PC-9 (cell line): ENCODE results near the gene LBR.

Experiments used
- EZH2 ChIP-seq: fragments of 200-600 bp; sonication (generic); IDR thresholded peaks from 2 replicates; pipeline ENCODE4 v1.8.0; 2017; ENCODE audit warnings: antibody characterized with exemption, low read depth
- TF ChIP-seq, protein P1 (sequence below): fragments of 200-600 bp; sonication (generic); conservative IDR thresholded peaks from 2 replicates; pipeline ENCODE4 v1.6.1; 2017; ENCODE audit warnings: mixed run types, antibody characterized with exemption, mild to moderate bottlenecking, moderate library complexity

DNA sequence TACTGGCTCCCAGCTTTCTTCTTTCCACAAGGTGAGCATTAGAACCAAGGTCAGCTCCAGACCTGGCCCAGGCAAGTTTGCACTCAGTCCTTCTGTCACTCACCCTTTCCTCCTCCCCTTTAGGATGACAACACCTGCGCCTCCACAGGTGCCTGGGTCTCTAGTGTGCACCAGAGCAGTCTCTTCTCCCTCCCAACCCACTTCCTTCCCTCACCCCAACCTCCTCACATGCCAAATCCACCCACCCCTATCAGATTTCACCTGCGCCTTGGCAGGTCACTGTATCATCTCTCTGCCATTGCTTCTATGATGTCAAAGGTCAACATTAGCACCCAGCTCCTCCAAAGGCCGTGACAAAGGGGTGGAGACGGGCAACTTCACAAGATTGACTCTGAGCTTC is 38.0 kb downstream of the LBR start:
- no peak for TF ChIP-seq EZH2
- TF ChIP-seq, protein P1, sequence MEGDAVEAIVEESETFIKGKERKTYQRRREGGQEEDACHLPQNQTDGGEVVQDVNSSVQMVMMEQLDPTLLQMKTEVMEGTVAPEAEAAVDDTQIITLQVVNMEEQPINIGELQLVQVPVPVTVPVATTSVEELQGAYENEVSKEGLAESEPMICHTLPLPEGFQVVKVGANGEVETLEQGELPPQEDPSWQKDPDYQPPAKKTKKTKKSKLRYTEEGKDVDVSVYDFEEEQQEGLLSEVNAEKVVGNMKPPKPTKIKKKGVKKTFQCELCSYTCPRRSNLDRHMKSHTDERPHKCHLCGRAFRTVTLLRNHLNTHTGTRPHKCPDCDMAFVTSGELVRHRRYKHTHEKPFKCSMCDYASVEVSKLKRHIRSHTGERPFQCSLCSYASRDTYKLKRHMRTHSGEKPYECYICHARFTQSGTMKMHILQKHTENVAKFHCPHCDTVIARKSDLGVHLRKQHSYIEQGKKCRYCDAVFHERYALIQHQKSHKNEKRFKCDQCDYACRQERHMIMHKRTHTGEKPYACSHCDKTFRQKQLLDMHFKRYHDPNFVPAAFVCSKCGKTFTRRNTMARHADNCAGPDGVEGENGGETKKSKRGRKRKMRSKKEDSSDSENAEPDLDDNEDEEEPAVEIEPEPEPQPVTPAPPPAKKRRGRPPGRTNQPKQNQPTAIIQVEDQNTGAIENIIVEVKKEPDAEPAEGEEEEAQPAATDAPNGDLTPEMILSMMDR = no peak
